Measurements from ENCODE around the gene KLHDC4.
A peak's percentile ranks its signal among the peaks of the same experiment; 100 is the strongest.
"Not testable (repeated sequence)": the region's sequence is repeated elsewhere in the genome, so short reads cannot be mapped to it uniquely, and the experiment has no call there.

The KLHDC4 gene

GRCh38 chr16:87789437-87790291, 23.9 kb upstream of the KLHDC4 start:
- no peak for DNase-seq

- DNase-seq = not testable (repeated sequence)
These were observed 23.1 kb upstream of the KLHDC4 start for GRCh38 chr16:87788730-87789436.

- not testable (repeated sequence) for DNase-seq
These were observed 21.8 kb upstream of the KLHDC4 start for GRCh38 chr16:87787451-87788091.

- no peak for DNase-seq
These were observed 19.0 kb upstream of the KLHDC4 start for GRCh38 chr16:87784812-87785211.

GRCh38 chr16:87782033-87782432, 16.2 kb upstream of the KLHDC4 start:
- no peak for DNase-seq

GRCh38 chr16:87780385-87780989, 14.7 kb upstream of the KLHDC4 start:
- no peak for DNase-seq

- DNase-seq = peak; percentile 74
These were observed 13.2 kb upstream of the KLHDC4 start for GRCh38 chr16:87778830-87779579.

GRCh38 chr16:87778476-87778829, 12.7 kb upstream of the KLHDC4 start:
- no peak for DNase-seq

- DNase-seq = not testable (repeated sequence)
These were observed 8.1 kb upstream of the KLHDC4 start for GRCh38 chr16:87773836-87774235.

- DNase-seq = not testable (repeated sequence)
These were observed 1.7 kb upstream of the KLHDC4 start for GRCh38 chr16:87767456-87767855.

- DNase-seq = no peak
These were observed 655 bp upstream of the KLHDC4 start for GRCh38 chr16:87766485-87766797.

- DNase-seq = no peak
These were observed 362 bp downstream of the KLHDC4 start for GRCh38 chr16:87765473-87765775.

- DNase-seq = no peak
These were observed 950 bp downstream of the KLHDC4 start for GRCh38 chr16:87764600-87765472.

GRCh38 chr16:87762620-87763019, 3.2 kb downstream of the KLHDC4 start:
- DNase-seq = no peak

GRCh38 chr16:87762071-87762571, 3.7 kb downstream of the KLHDC4 start:
- no peak for DNase-seq

GRCh38 chr16:87761060-87761459, 4.7 kb downstream of the KLHDC4 start:
- DNase-seq = no peak

GRCh38 chr16:87757841-87758426, 7.9 kb downstream of the KLHDC4 start:
- DNase-seq = no peak

GRCh38 chr16:87754535-87754934, 11.3 kb downstream of the KLHDC4 start:
- no peak for DNase-seq

- DNase-seq = no peak
These were observed 18.0 kb downstream of the KLHDC4 start for GRCh38 chr16:87747626-87748414.

GRCh38 chr16:87746178-87746577, 19.6 kb downstream of the KLHDC4 start:
- no peak for DNase-seq

Measured in right kidney (tissue), 1 donor.